GM18867 (cell line): ENCODE measurements around the gene MAMLD1.

ENCODE experiments used
- ATAC-seq: cut with Tn5 transposase; IDR thresholded peaks from one replicate; pipeline ENCODE4 v1.9.1; 2021; ENCODE audit warnings: mild to moderate bottlenecking, moderate library complexity; ENCODE audit not compliant: unreplicated experiment

The MAMLD1 gene

GRCh38 chrX:150352581-150352980 is 10.5 kb upstream of the MAMLD1 start:
- ATAC-seq, result no peak

DNA sequence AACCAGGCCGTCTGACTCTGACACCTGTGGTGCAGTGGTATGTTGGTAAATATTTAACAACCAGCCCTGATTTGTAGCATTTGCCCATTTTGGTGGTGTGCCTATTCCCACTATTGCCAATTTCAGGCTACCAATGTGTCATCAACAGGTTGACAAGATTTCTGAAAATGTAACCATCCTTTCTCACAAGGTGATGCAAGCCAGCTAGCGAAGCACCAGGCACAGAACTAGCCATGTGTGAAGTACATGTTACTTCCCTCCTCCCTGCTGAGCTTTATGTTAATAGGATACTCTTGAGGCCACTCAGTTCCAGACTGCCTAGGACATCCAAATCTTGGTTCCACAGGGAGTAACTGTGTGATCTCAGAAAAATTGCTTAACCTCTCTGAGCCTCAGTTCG is 7.2 kb upstream of the MAMLD1 start:
- no peak for ATAC-seq

DNA sequence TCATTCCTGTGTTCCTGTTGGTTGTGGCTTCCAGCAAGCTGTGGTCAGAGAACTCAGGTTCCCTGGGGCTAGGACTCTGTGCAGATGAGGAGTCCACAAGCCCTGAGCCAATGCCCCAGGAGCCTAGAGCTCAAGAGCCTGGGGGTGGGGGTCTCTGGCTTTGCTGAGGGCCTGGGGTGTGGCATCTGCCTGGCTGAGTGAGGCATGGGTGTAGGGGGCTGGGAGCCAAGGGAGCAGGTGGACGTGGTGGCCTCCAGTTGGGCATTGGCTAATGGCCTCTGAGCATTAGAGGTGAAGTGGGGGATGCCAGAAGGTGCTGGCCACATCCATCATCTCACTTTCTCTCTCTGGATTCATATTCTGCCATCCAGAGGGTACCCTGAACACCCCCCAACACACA is 5.3 kb upstream of the MAMLD1 start:
- ATAC-seq, result no peak

DNA sequence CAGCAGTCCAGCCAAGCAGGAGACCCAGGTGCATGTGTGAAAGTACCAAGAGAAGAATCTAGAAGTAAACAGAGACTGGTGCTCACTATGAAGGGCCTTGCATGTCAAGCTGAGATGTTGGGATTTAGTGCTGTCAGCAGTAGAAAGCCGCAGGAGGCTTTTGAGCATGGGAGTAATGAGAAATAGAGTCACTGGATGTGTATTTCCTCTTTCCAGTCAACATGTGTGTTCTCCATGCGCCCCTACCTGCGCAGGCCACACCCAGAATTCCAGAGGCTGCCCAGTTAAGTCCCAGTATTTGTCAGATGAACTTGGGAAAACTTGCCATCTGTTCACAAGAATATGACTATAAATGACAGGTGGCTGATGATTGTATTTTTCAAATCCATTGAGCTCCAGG is 4.5 kb upstream of the MAMLD1 start:
- no peak for ATAC-seq

DNA sequence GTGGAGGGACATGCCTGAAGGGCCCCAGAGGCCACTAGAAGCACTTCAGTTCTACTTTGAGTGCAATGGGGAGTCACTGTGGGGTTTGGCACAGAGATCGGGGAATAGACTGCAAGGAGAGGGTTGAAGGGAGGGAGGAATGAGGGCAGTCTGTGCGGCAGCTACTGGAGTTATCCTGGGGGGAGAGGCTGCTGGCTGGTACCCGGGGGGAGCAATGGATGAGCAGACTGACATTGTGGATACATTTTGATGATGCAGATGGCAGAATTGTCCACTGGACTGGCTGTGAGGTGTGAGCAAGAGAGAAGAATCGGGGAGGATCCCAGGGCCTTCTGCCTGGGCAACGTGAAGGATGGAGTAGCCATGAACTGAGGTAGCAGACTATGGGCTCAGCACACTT is 2.8 kb upstream of the MAMLD1 start:
- no peak for ATAC-seq

- no peak for ATAC-seq
These were observed 1.9 kb upstream of the MAMLD1 start for GRCh38 chrX:150361070-150361776.

GRCh38 chrX:150361777-150362351 is 1.3 kb upstream of the MAMLD1 start:
- ATAC-seq, result no peak

DNA sequence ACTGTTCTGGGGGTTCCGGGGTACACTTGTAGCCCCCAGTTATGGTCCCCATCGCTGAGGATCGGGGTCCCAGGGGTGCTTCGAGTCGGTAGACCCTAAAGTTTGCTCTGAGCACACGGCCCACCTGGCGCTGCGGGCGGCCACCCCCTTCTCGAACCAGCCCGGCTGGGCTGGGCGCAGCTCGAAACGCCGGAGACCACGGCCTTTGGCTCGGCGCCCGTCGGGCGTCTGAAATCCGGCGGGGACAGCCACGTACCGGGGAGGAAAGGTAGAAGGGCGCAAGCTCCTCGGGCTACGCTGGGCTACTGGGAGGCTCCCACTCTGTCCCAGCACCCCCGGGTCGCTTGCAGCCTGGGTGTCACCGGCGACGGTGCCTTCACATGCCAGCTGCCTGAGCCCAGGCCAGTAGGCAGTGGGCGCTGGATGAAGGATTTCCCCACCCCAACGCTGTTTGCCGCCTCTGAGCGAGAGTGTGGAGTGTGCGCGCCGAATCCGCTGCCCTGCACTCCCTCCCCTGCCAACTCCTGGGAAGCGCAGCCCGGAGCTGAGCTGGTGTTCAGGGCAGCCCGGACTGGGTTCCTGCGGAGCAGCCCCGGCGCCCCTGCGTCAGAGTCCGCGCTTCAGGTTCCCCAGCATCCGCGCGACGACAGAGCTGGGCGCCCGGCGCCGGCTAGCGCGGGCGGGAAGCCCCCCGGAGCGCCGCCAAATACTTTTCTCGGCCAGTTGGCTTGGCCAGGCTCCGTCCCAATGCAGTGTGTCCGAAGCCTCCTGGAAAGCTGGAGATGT is 637 bp downstream of the MAMLD1 start:
- ATAC-seq, result no peak

GRCh38 chrX:150364347-150365050 is 1.4 kb downstream of the MAMLD1 start:
- ATAC-seq, result no peak

- ATAC-seq, result no peak
These were observed 2.2 kb downstream of the MAMLD1 start for GRCh38 chrX:150365051-150365989.

GRCh38 chrX:150365990-150366911 is 3.1 kb downstream of the MAMLD1 start:
- no peak for ATAC-seq

DNA sequence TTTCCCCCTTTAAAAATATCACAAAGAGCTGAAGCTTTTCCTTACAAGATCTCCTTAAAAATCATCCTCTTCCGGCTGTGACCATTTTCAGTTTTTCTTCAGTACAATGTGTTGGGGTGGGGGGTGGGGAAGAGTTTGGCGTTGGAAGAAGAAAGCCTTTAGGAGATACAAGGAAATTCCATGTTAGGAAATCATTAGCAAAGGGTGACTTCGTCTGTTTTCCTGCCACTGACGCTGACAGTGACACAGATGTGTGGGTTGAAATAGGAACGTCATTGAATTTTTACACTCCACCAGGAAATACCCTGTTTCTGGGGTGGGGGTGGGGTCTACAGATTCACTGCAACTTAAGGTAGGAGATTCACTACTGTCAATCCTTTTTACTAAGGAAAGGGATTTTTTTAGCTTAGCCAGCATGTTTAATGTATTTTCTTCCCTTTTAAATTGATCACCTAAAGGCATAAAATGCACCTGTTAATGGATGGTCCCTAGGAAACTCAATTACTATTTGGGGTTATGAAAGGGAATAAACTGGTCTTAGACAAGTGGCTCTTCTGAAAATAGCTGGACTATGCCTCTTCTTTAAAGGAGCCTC is 3.9 kb downstream of the MAMLD1 start:
- no peak for ATAC-seq

GRCh38 chrX:150370589-150371312 is 7.6 kb downstream of the MAMLD1 start:
- no peak for ATAC-seq

DNA sequence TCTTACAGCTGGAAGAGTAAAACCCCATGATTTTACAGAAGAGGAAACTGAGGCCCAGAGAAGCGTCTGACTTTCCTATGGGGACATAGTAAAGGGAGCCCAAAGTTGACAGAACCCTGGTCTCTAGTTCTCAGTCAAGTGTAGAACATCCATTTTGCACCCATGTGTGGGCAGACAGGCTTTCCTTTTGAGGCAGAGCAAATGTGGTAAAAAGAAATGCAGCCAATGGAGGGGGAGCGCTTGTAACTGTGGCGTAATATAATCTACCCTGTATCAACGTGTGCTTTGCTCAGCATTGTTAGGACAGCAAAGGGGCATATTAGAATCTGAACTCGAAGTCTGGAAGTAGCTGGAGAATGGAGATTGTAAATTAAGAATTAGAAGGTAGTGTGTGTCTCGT is 8.8 kb downstream of the MAMLD1 start:
- no peak for ATAC-seq

DNA sequence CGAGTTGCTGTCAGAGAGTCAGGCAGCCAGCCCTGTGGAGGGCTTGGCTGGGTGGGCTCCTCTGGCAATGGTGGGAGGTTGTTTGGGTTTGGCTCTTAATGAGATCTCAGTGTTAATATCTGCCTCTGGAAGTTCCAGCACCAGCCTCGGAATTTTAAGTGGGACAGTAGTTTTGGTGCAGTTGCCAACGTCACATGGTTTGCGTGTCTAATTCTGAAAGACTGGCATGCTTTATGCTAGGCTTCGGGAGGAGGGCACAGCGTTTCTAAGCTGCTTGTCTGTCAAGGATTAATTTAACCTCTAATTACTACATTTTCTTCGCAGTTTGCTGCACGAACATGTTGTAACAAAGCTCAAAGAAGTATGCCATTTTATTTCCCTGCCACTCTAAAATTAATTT is 9.2 kb downstream of the MAMLD1 start:
- no peak for ATAC-seq

DNA sequence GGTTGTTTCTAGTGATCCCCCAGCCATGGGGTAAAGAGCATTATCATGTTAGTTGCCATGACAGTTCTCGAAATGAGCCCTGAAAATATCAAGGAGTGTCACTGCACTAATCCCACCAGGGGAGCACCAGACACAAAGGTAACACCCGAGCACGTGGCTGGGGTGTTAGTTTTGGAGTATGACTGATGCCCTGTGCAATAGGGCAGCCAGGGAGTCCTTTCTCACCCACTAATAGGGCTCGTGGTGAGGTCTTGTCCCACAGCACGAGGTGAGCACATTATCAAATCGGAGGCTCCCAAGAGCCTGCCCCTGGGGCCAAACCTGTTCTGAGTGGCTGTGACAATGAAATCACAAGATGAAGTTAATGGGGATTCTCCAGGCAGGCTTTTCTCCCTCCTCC is 9.6 kb downstream of the MAMLD1 start:
- no peak for ATAC-seq

GRCh38 chrX:150375243-150375770 is 12.2 kb downstream of the MAMLD1 start:
- no peak for ATAC-seq

- no peak for ATAC-seq
These were observed 13.9 kb downstream of the MAMLD1 start for GRCh38 chrX:150377005-150377404.
